Hematopoietic multipotent progenitor cell treated with erythropoietin and hydrocortisone succinate and interleukin-3 and kit ligand, for 6 days (in vitro differentiated cells): ENCODE results near the gene RAD50.
"Not testable (repeated sequence)": the region's sequence is repeated elsewhere in the genome, so short reads cannot be mapped to it uniquely, and the experiment has no call there.

ENCODE experiments used
- DNase-seq: peaks from one replicate; pipeline ENCODE4 v3.0.0-alpha.2; 2015

RAD50 gene

GRCh38 chr5:132679166-132679565 is 122.4 kb downstream of the RAD50 start:
- DNase-seq: no peak

- no peak for DNase-seq
Observed at GRCh38 chr5:132679717-132680380, 123.1 kb downstream of the RAD50 start.

- no peak for DNase-seq
Observed at GRCh38 chr5:132680780-132681475, 124.2 kb downstream of the RAD50 start.

GRCh38 chr5:132681476-132681831 is 124.7 kb downstream of the RAD50 start:
- DNase-seq: no peak

- DNase-seq: no peak
Observed at GRCh38 chr5:132681983-132682382, 125.2 kb downstream of the RAD50 start.

GRCh38 chr5:132684491-132684890 is 127.7 kb downstream of the RAD50 start:
- DNase-seq: peak; percentile 87

GRCh38 chr5:132684922-132685720 is 128.3 kb downstream of the RAD50 start:
- no peak for DNase-seq

GRCh38 chr5:132686193-132686592 is 129.4 kb downstream of the RAD50 start:
- DNase-seq: no peak

- no peak for DNase-seq
Observed at GRCh38 chr5:132687995-132688394, 131.2 kb downstream of the RAD50 start.

GRCh38 chr5:132688536-132689339 is 132.0 kb downstream of the RAD50 start:
- DNase-seq: peak; percentile 72

GRCh38 chr5:132689513-132689912 is 132.7 kb downstream of the RAD50 start:
- DNase-seq: no peak

GRCh38 chr5:132690156-132690555 is 133.4 kb downstream of the RAD50 start:
- no peak for DNase-seq

- DNase-seq: not testable (repeated sequence)
Observed at GRCh38 chr5:132691755-132692631, 135.2 kb downstream of the RAD50 start.

- DNase-seq: no peak
Observed at GRCh38 chr5:132692632-132692967, 135.8 kb downstream of the RAD50 start.
